ENCODE data around the gene GET4. TPM values are rescaled to one million over a fixed set of nuclear protein-coding genes. Genes with fewer than 3 reads are reported as not detected.

GET4 gene
- total and polyA plus RNA-seq, 12 donors = 38.3 to 190 (median 69.4) TPM

GRCh38 chr7:881441-882234 is 5.3 kb downstream of the GET4 start:
- intact Hi-C loops (cut with DNase I) = loop anchor here in 1 of 2 donors (10.0 kb wide), 1 partner anchor 83 kb away; no protein-coding TSS in a partner anchor
- H3K27me3 ChIP-seq = no peaks in the 10 kb centered on the region
- WGBS, 4 donors = 87 to 88% (median 88%) methylated on average over 20 of the region's 20 CpGs
- H3K36me3 ChIP-seq (replicated peaks in 1 of 2) = peaks cover 0 to 4% of the 10 kb centered on the region in 2 donors
- peaks cover 40 to 76% of the 10 kb centered on the region in 2 donors for H3K4me1 ChIP-seq (replicated peaks in 1 of 2)
- TF ChIP-seq POLR2A (IDR thresholded peaks at IDR 0.05) (no peak), CTCF (IDR thresholded peaks at IDR 0.05) (no peak)
- H3K9me3 ChIP-seq (replicated peaks in 1 of 3) = no peaks in the 10 kb centered on the region
- peak overlapping the region; percentile 16 to 98 (median 66) for H3K27ac ChIP-seq
- peak in 4 of 7 donors; percentile 2 to 28 (median 14) for DNase-seq
- H3K4me3 ChIP-seq = no peak overlapping the region

- peaks cover 40 to 76% of the 10 kb centered on the region in 2 donors for H3K4me1 ChIP-seq (replicated peaks in 1 of 2)
- intact Hi-C loops (cut with DNase I) = loop anchor here in 1 of 2 donors (10.0 kb wide), 1 partner anchor 82 kb away; no protein-coding TSS in a partner anchor
- TF ChIP-seq CTCF (IDR thresholded peaks at IDR 0.05) = no peak
- TF ChIP-seq POLR2A (IDR thresholded peaks at IDR 0.05) = no peak
- H3K9me3 ChIP-seq (replicated peaks in 1 of 3) = no peaks in the 10 kb centered on the region
- H3K27me3 ChIP-seq = no peaks in the 10 kb centered on the region
- peak overlapping the region in 1 of 4 donors; percentile 31 for H3K4me3 ChIP-seq
- peaks cover 0 to 12% of the 10 kb centered on the region in 2 donors for H3K36me3 ChIP-seq (replicated peaks in 1 of 2)
- WGBS, 4 donors = 37 to 54% (median 52%) methylated on average over 8 to 37 of the region's 37 CpGs
- peak overlapping the region; percentile 38 to 87 (median 66) for H3K27ac ChIP-seq
- peak in 4 of 7 donors; percentile 33 to 57 (median 40) for DNase-seq
Measured at GRCh38 chr7:882336-883035, 6.1 kb downstream of the GET4 start.

GRCh38 chr7:883055-884021 is 7.0 kb downstream of the GET4 start:
- H3K27me3 ChIP-seq = no peaks in the 10 kb centered on the region
- H3K9me3 ChIP-seq (replicated peaks in 1 of 3) = no peaks in the 10 kb centered on the region
- TF ChIP-seq CTCF (IDR thresholded peaks at IDR 0.05) = peak in 1 of 6 experiments; percentile 4
- no peak for TF ChIP-seq POLR2A (IDR thresholded peaks at IDR 0.05)
- peak in 3 of 7 donors; percentile 50 to 57 (median 51) for DNase-seq
- peak overlapping the region; percentile 55 to 87 (median 66) for H3K27ac ChIP-seq
- peak overlapping the region in 1 of 4 donors; percentile 31 for H3K4me3 ChIP-seq
- peaks cover 0 to 21% of the 10 kb centered on the region in 2 donors for H3K36me3 ChIP-seq (replicated peaks in 1 of 2)
- intact Hi-C loops (cut with DNase I) = loop anchor here in 1 of 2 donors (10.0 kb wide), 1 partner anchor 81 kb away; no protein-coding TSS in a partner anchor
- WGBS, 4 donors = 52 to 60% (median 53%) methylated on average over 27 to 50 of the region's 50 CpGs
- H3K4me1 ChIP-seq (replicated peaks in 1 of 2) = peaks cover 39 to 78% of the 10 kb centered on the region in 2 donors

Measured in adrenal gland (tissue), 12 donors.